AG04450 (cell line): ENCODE data around the gene TSPAN14. TPM values are rescaled to one million over a fixed set of nuclear protein-coding genes. Genes with fewer than 3 reads are reported as not detected.

Experiments used
- CTCF ChIA-PET: fragments of 300-600, 350-600 bp; formaldehyde crosslinking; extraction: SDS; loops from one replicate; lab custom pipeline; 2022; ENCODE audit warnings: antibody characterized with exemption, inconsistent platforms; lab: Charles Lee
- POLR2A ChIA-PET: fragments of 350-600 bp; formaldehyde crosslinking; extraction: SDS; loops from one replicate; lab custom pipeline; 2021; ENCODE audit warnings: antibody characterized with exemption, inconsistent platforms; lab: Yijun Ruan, JAX
- DNase-seq: peaks from one replicate; pipeline ENCODE4 v3.0.0-alpha.2; 2011; ENCODE audit warnings: low read depth, low spot score
- H3K27ac ChIP-seq: one replicate; pipeline ENCODE4 v1.5.1; 2012; ENCODE audit warnings: low read depth, low read length, control low read depth
- H3K27me3 ChIP-seq: one replicate; pipeline ENCODE4 v1.6.0; 2012; ENCODE audit warnings: low read length; ENCODE audit not compliant: control insufficient read depth, insufficient read depth
- H3K4me3 ChIP-seq: 2 replicates; pipeline ENCODE4 v1.5.1; 2011; ENCODE audit warnings: mild to moderate bottlenecking, low read depth, low read length, control low read depth
- H3K9me3 ChIP-seq: 2 replicates; pipeline ENCODE4 v1.5.1; 2012; ENCODE audit warnings: low read length; ENCODE audit not compliant: control insufficient read depth, insufficient read depth
- polyA plus RNA-seq: library from polyadenylated mRNA; depleted of rRNA; stranded (reverse); fragments of >200 nt; gene quantifications from 2 replicates; pipeline ENCODE4 v1.2.3, GENCODE V29; 2011
- TF ChIP-seq, protein P1 (sequence below): IDR thresholded peaks from 2 replicates; pipeline ENCODE4 v1.5.1; 2011; ENCODE audit warnings: low read depth, low read length, control low read depth, inconsistent platforms

TSPAN14 gene
- polyA plus RNA-seq, 1 experiment: 27.3 TPM

DNA sequence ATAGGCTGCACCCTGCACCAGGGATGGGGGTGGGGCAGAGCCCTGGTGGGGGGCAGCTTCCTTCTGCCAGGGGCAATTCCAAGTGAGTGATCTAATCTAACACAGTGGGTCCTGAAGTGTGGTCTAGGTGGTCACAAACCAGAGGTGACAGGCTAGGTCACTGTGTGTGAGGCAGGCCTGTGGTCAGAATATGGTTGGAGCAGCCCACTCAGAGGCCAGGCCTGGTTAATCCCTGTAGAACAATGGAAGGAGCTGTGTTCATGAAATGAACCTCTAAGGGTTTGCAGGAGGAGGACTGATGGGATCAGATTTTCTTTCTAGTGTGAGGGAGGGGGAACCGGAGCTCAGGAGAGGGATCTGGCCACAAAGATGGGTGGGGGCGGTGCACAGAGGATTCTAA lies 10.0 kb upstream of the TSPAN14 start:
- H3K4me3 ChIP-seq: no peak overlapping the region
- no peaks in the 10 kb centered on the region for H3K9me3 ChIP-seq
- ChIA-PET POLR2A (interaction anchor here (0.6 kb wide), 1 partner anchor 12 kb away, joined by 3 read pairs; no protein-coding TSS in a partner anchor), CTCF (interaction anchor here (0.6 to 6.4 kb wide), 29 partner anchors 9 to 480 kb away, joined by 3 to 128 read pairs (median 5); partner anchors contain the start of gene TSPAN14)
- H3K27ac ChIP-seq: no peak overlapping the region
- no peak for DNase-seq
- peaks cover 2% of the 10 kb centered on the region for H3K27me3 ChIP-seq
- TF ChIP-seq, protein P1, sequence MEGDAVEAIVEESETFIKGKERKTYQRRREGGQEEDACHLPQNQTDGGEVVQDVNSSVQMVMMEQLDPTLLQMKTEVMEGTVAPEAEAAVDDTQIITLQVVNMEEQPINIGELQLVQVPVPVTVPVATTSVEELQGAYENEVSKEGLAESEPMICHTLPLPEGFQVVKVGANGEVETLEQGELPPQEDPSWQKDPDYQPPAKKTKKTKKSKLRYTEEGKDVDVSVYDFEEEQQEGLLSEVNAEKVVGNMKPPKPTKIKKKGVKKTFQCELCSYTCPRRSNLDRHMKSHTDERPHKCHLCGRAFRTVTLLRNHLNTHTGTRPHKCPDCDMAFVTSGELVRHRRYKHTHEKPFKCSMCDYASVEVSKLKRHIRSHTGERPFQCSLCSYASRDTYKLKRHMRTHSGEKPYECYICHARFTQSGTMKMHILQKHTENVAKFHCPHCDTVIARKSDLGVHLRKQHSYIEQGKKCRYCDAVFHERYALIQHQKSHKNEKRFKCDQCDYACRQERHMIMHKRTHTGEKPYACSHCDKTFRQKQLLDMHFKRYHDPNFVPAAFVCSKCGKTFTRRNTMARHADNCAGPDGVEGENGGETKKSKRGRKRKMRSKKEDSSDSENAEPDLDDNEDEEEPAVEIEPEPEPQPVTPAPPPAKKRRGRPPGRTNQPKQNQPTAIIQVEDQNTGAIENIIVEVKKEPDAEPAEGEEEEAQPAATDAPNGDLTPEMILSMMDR: no peak

DNA sequence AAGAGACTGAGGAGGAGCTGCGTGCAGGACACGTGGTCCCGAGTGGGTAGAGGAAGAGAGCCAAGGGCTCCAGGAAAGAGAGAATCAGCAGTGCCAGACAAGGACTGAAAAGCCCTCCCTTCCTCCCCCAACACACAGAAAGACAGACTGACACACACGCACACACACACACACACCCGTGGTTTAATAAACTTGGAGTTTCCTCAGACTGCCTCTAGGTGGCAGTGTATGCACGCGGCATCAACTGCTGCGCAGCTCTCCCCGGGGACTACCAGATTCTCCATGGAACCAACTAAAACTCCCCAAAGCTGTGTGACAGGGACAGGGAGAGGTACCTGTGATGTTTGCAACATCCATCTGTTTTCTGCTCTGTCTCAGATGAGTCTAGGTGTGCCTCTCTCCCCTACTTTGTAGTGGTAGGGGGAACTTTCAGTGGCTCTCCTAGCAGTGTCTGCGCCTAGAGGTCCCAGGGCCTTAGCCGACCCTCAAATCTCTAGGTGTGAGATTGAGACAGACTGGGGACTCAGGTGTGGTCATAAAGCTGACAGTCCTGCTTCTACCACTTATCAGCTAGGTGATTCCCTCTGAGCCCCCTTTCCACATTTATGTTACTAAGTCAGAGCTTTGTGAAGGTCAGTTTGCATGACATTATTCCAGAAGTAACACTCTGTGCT lies 9.3 kb upstream of the TSPAN14 start:
- Histone ChIP-seq H3K9me3 (no peaks in the 10 kb centered on the region), H3K4me3 (no peak overlapping the region), H3K27me3 (no peaks in the 10 kb centered on the region), H3K27ac (no peak overlapping the region)
- CTCF ChIA-PET: interaction anchor here (0.8 to 6.4 kb wide), 30 partner anchors 8 to 479 kb away, joined by 3 to 128 read pairs (median 5); partner anchors contain the start of gene TSPAN14
- POLR2A ChIA-PET: interaction anchor here (0.6 to 0.8 kb wide), 2 partner anchors 11 to 61 kb away, joined by 3 read pairs; no protein-coding TSS in a partner anchor
- no peak for DNase-seq
- TF ChIP-seq, protein P1: peak; percentile 92

DNA sequence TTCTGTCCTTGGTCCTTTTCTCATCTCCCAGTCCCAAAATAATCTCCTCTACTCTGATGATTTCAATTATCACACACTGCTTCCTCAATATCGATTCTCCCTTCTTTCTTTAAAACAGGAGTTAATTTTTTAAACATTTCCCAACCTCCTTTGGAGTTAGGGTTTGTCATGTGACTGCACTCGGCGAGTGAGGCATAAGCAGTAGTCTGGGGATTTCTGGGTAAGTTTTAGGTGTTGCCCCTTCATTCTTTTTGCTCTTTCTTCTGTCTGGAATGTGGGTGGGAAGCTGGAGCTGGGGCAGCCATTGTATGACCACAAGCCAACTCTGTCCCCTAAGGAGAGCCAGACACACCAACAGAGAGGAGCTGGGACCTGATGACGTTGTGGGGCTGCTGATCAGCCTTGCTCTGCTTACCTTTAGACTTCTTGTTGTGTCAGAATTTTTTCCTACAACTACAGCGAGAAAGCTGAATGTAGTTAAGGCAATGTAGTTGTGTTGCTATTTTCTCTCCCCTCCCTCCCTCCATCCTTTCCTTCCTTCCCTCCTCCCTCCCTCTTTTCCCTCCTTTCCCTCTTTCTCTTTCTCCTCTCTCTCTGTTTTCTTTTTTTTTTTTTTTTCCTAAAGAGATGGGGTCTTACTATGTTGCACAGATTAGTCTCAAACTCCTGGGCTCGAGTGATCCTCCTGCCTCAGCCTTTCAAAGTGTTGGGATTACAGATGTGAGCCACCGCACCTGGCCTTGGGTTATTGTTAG lies 6.5 kb upstream of the TSPAN14 start:
- no peak for DNase-seq
- Histone ChIP-seq H3K27ac (no peak overlapping the region), H3K4me3 (no peak overlapping the region), H3K27me3 (no peaks in the 10 kb centered on the region), H3K9me3 (no peaks in the 10 kb centered on the region; the same call in 1 of the 2 replicates)
- ChIA-PET CTCF (interaction anchor here (0.9 to 6.4 kb wide), 3 partner anchors 55 to 215 kb away, joined by 3 to 128 read pairs (median 7); no protein-coding TSS in a partner anchor), POLR2A (no interaction called here)
- TF ChIP-seq, protein P1: no peak

DNA sequence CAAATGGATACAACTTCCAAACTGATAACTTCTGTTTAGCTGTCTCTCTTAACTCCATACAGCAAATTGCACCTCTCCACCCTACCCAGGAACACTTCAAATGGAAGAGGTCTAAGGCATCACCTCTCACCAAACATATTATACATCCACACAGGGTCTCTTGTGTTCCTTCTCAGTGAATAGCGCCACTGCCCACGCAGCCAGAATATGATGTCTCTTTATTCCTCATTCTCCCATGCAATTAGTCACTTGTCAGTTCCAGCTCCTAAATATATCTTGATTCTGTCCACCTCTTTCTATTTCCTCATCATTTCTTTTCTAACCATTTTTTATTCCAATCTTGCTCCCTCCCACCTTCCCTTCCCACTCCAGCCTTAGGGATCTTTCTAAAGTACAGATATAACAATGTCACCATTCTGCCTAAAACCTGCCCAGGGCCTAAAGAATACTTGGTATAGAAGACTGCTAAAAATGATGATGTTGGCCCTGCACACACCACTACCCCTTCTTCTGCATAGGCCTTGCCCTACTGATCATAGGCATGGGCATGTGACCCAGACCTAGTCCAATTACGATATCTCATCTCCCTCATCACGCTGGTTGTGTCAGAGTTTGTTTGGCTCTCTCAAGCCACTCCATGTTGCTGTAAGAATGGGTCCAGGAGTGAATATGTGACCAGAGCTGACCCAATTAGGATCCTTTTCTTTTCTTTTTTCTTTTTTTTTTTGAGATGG lies 5.7 kb upstream of the TSPAN14 start:
- no peaks in the 10 kb centered on the region for H3K27me3 ChIP-seq
- H3K9me3 ChIP-seq: no peaks in the 10 kb centered on the region; the same call in 1 of the 2 replicates
- H3K4me3 ChIP-seq: no peak overlapping the region
- TF ChIP-seq, protein P1: no peak
- no peak for DNase-seq
- H3K27ac ChIP-seq: no peak overlapping the region
- ChIA-PET POLR2A (no interaction called here), CTCF (interaction anchor here (0.9 to 6.4 kb wide), 4 partner anchors 54 to 214 kb away, joined by 3 to 128 read pairs (median 25); no protein-coding TSS in a partner anchor)
